CD14-positive monocyte (primary cell): ENCODE results near the gene BAD. TPM values are rescaled to one million over a fixed set of nuclear protein-coding genes. Genes with fewer than 3 reads are reported as not detected.
"Not testable (repeated sequence)": the region's sequence is repeated elsewhere in the genome, so short reads cannot be mapped to it uniquely, and the experiment has no call there.

ENCODE experiments used
- DNase-seq, 3 donors: peaks; one replicate each; pipeline ENCODE4 v3.0.0-alpha.2; 2011 to 2022
- H2AFZ ChIP-seq: 2 replicates; pipeline ENCODE4 v1.6.0; 2012; ENCODE audit warnings: mild to moderate bottlenecking, low read depth, low read length, inconsistent platforms; ENCODE audit not compliant: insufficient read depth, poor library complexity, severe bottlenecking
- H3K27ac ChIP-seq, 2 donors: 1 replicate in 1 of 2; 2 replicates in 1 of 2; pipeline ENCODE4 v1.5.1; 2012 to 2013; ENCODE audit warnings: low read length in 2 of 2, control low read depth in 1 of 2, inconsistent platforms in 1 of 2, low read depth in 1 of 2, mild to moderate bottlenecking in 1 of 2
- H3K27me3 ChIP-seq, 2 donors: one replicate each; pipeline versions ENCODE4 v1.6.0 to v1.6.1; 2011 to 2013; ENCODE audit warnings: low read length in 2 of 2; ENCODE audit not compliant: control insufficient read depth in 2 of 2, insufficient read depth in 2 of 2
- H3K36me3 ChIP-seq, 2 donors: replicated peaks in 1 of 2; 1 replicate in 1 of 2; 2 replicates in 1 of 2; pipeline versions ENCODE4 v1.5.1 to v1.6.1; 2012 to 2013; ENCODE audit warnings: low read length in 2 of 2, control low read depth in 1 of 2, inconsistent platforms in 1 of 2, mild to moderate bottlenecking in 1 of 2; ENCODE audit not compliant: insufficient read depth in 2 of 2, control insufficient read depth in 1 of 2
- H3K4me1 ChIP-seq, 2 donors: 1 replicate in 1 of 2; 2 replicates in 1 of 2; pipeline versions ENCODE4 v1.5.1 to v1.6.1; 2012 to 2013; ENCODE audit warnings: low read length in 2 of 2, control low read depth in 1 of 2, inconsistent platforms in 1 of 2, mild to moderate bottlenecking in 1 of 2, moderate library complexity in 1 of 2; ENCODE audit not compliant: insufficient read depth in 2 of 2, control insufficient read depth in 1 of 2
- H3K4me2 ChIP-seq: replicated peaks from 2 replicates; pipeline ENCODE3; 2012; ENCODE audit warnings: low read length, moderate library complexity, mild to moderate bottlenecking; ENCODE audit not compliant: poor library complexity, severe bottlenecking; ENCODE audit errors: extremely low read depth
- H3K4me3 ChIP-seq, 3 experiments: fragments of 200-600 bp in 1 of 3; sonication (generic) in 1 of 3; replicated peaks in 1 of 3; 1 replicate in 2 of 3; 2 replicates in 1 of 3; pipeline ENCODE4 v1.5.1; 2011 to 2013; ENCODE audit warnings: low read length in 3 of 3, mild to moderate bottlenecking in 3 of 3, control low read depth in 2 of 3, low read depth in 2 of 3, inconsistent platforms in 1 of 3, moderate library complexity in 1 of 3
- H3K79me2 ChIP-seq: 2 replicates; pipeline ENCODE4 v1.6.0; 2012; ENCODE audit warnings: mild to moderate bottlenecking, control low read depth, inconsistent platforms, low read length, moderate library complexity; ENCODE audit not compliant: insufficient read depth
- H3K9ac ChIP-seq: 2 replicates; pipeline ENCODE4 v1.6.0; 2017; ENCODE audit warnings: low read length, mild to moderate bottlenecking; ENCODE audit not compliant: insufficient read depth, poor library complexity, severe bottlenecking
- H3K9me3 ChIP-seq, 2 donors: replicated peaks in 1 of 2; 1 replicate in 1 of 2; 2 replicates in 1 of 2; pipeline versions ENCODE4 v1.5.1 to v1.6.1; 2012 to 2013; ENCODE audit warnings: low read length in 2 of 2, control low read depth in 1 of 2; ENCODE audit not compliant: control insufficient read depth in 1 of 2, insufficient read depth in 1 of 2
- H4K20me1 ChIP-seq: 2 replicates; pipeline ENCODE4 v1.6.0; 2012; ENCODE audit warnings: mild to moderate bottlenecking, low read length, control low read depth, moderate library complexity; ENCODE audit not compliant: insufficient read depth
- H3K27ac Mint-ChIP-seq, 7 donors: one replicate each; pipeline ENCODE4 v1.8.0; 2020; ENCODE audit warnings: mild to moderate bottlenecking in 7 of 7, mixed read lengths in 7 of 7, moderate library complexity in 6 of 7, inconsistent platforms in 2 of 7
- H3K27me3 Mint-ChIP-seq, 3 donors: one replicate each; pipeline ENCODE4 v1.8.0; 2021 to 2022; ENCODE audit warnings: low read depth in 3 of 3, mild to moderate bottlenecking in 3 of 3, mixed read lengths in 3 of 3, moderate library complexity in 3 of 3, inconsistent platforms in 1 of 3
- H3K36me3 Mint-ChIP-seq, 2 donors: one replicate each; pipeline ENCODE4 v1.8.0; 2020; ENCODE audit warnings: mixed read lengths in 2 of 2, inconsistent platforms in 1 of 2, mild to moderate bottlenecking in 1 of 2
- H3K4me1 Mint-ChIP-seq: one replicate; pipeline ENCODE4 v1.8.0; 2020; ENCODE audit warnings: mild to moderate bottlenecking, mixed read lengths
- H3K4me3 Mint-ChIP-seq, 2 donors: one replicate each; pipeline ENCODE4 v1.8.0; 2020; ENCODE audit warnings: mild to moderate bottlenecking in 2 of 2, mixed read lengths in 2 of 2, moderate library complexity in 1 of 2
- H3K9me3 Mint-ChIP-seq, 7 donors: one replicate each; pipeline ENCODE4 v1.8.0; 2020 to 2022; ENCODE audit warnings: mixed read lengths in 7 of 7, mild to moderate bottlenecking in 6 of 7, moderate library complexity in 6 of 7, inconsistent platforms in 2 of 7
- WGBS: methylation state at CpG from one replicate; pipeline ENCODE4 v1.1.5; 2013; ENCODE audit warnings: missing lambda C conversion rate; ENCODE audit not compliant: insufficient coverage; 5-methylcytosine and 5-hydroxymethylcytosine counted together
- intact Hi-C, 2 donors: fragments of 100-400 bp; cut with micrococcal nuclease; formaldehyde crosslinking; loops; one replicate each; pipeline versions ENCODE4 v1.15.0 to v1.15.1; 2023
- polyA plus RNA-seq, 3 donors: library from polyadenylated mRNA; depleted of rRNA in 1 of 3; unstranded in 2 of 3; stranded (reverse) in 1 of 3; fragments of 300-500 nt in 2 of 3; fragments of >200 nt in 1 of 3; fragmentation: Illumina TruSeq in 2 of 3; gene quantifications; 1 replicate in 2 of 3; 2 replicates in 1 of 3; pipeline ENCODE4 v1.2.3, GENCODE V29; 2012 to 2021
- TF ChIP-seq, protein P1 (sequence below): fragments of 200-600 bp; IDR thresholded peaks from one replicate; pipeline ENCODE4 v1.8.0; 2022; ENCODE audit warnings: antibody characterized with exemption, mild to moderate bottlenecking

The BAD gene
- polyA plus RNA-seq, 3 donors: 21.1 to 63.2 (median 48.7) TPM

DNA sequence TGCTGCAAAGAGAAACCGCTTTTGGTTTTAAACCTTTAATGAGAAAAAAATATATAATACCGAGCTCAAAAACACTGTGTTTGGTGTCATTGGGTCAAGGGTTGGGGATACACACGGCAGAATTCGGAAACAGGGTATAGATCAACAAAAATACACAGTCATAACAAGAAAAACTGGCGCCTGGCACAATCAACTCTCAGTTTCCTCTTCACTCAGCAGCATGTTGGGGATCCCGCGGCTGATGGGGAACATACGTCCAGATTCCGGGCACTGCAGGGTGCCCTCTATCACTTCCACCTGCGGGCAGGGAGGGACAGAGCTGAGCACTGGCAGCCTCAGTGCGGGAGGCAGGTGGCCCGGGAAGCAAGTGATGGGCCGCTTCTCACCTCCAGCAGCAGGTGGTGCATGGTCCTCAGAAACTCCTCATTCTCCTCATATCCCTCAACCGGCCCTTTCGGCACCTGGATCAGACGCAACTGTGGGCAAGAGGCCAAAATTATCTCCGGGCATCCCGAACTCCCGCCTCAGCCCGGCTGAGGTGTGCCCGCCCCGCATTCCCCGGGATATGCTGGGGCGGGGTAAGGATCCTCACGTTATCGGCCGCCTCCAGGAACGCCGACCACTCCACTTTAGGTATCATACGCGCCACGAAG is 32.3 kb upstream of the BAD start:
- Histone ChIP-seq H3K4me1 (peaks cover 28 to 43% of the 10 kb centered on the region in 2 donors), H3K79me2 (peaks cover 20% of the 10 kb centered on the region), H3K9ac (peak overlapping the region; percentile 83), H3K4me3 (peak overlapping the region; percentile 49 to 91 (median 69)), H3K27me3 (no peaks in the 10 kb centered on the region), H2AFZ (peak overlapping the region; percentile 82), H4K20me1 (peaks cover 44% of the 10 kb centered on the region), H3K27ac (peak overlapping the region; percentile 96 to 97), H3K36me3 (peaks cover 46 to 56% of the 10 kb centered on the region in 2 donors), H3K9me3 (no peaks in the 10 kb centered on the region), H3K4me2 (peak overlapping the region; percentile 95)
- Mint-ChIP-seq H3K4me3 (peak overlapping the region; percentile 88 to 94), H3K27me3 (no peaks in the 10 kb centered on the region), H3K27ac (peak overlapping the region; percentile 98 to 99 (median 99)), H3K9me3 (no peaks in the 10 kb centered on the region), H3K36me3 (peaks cover 44 to 62% of the 10 kb centered on the region in 2 donors), H3K4me1 (peaks cover 37% of the 10 kb centered on the region)
- no peak for DNase-seq
- intact Hi-C loops: loop anchor here (1.0 to 5.0 kb wide), 2 partner anchors 11 to 41 kb away; partner anchors contain the start of genes RPS6KA4 (in 2 of the 2) and ESRRA (in 1 of the 2)
- 4% methylated on average over 28 of the region's 32 CpGs for WGBS
- TF ChIP-seq, protein P1, sequence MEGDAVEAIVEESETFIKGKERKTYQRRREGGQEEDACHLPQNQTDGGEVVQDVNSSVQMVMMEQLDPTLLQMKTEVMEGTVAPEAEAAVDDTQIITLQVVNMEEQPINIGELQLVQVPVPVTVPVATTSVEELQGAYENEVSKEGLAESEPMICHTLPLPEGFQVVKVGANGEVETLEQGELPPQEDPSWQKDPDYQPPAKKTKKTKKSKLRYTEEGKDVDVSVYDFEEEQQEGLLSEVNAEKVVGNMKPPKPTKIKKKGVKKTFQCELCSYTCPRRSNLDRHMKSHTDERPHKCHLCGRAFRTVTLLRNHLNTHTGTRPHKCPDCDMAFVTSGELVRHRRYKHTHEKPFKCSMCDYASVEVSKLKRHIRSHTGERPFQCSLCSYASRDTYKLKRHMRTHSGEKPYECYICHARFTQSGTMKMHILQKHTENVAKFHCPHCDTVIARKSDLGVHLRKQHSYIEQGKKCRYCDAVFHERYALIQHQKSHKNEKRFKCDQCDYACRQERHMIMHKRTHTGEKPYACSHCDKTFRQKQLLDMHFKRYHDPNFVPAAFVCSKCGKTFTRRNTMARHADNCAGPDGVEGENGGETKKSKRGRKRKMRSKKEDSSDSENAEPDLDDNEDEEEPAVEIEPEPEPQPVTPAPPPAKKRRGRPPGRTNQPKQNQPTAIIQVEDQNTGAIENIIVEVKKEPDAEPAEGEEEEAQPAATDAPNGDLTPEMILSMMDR: no peak

DNA sequence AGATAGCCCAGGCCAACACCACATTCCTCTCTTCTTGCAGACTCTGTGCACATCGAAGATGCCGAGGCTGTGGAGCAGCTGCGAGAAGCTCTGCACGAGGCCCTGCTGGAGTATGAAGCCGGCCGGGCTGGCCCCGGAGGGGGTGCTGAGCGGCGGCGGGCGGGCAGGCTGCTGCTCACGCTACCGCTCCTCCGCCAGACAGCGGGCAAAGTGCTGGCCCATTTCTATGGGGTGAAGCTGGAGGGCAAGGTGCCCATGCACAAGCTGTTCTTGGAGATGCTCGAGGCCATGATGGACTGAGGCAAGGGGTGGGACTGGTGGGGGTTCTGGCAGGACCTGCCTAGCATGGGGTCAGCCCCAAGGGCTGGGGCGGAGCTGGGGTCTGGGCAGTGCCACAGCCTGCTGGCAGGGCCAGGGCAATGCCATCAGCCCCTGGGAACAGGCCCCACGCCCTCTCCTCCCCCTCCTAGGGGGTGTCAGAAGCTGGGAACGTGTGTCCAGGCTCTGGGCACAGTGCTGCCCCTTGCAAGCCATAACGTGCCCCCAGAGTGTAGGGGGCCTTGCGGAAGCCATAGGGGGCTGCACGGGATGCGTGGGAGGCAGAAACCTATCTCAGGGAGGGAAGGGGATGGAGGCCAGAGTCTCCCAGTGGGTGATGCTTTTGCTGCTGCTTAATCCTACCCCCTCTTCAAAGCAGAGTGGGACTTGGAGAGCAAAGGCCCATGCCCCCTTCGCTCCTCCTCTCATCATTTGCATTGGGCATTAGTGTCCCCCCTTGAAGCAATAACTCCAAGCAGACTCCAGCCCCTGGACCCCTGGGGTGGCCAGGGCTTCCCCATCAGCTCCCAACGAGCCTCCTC is 31.4 kb upstream of the BAD start:
- H3K27me3 ChIP-seq, H3K9ac ChIP-seq, H3K9me3 ChIP-seq, H3K27me3 Mint-ChIP-seq, H3K4me3 Mint-ChIP-seq, H3K4me2 ChIP-seq, H3K9me3 Mint-ChIP-seq, H3K4me3 ChIP-seq, H2AFZ ChIP-seq, DNase-seq: not testable (repeated sequence)
- intact Hi-C loops: loop anchor here (5.0 kb wide), 1 partner anchor 41 kb away; the partner anchor contains the start of gene RPS6KA4 (in 2 of the 2)
- Mint-ChIP-seq H3K4me1 (peaks cover 37% of the 10 kb centered on the region), H3K27ac (peak overlapping the region in 6 of 7 donors; percentile 6 to 99 (median 99)), H3K36me3 (peaks cover 38 to 60% of the 10 kb centered on the region in 2 donors)
- peaks cover 51% of the 10 kb centered on the region for H4K20me1 ChIP-seq
- H3K4me1 ChIP-seq: peaks cover 28 to 43% of the 10 kb centered on the region in 2 donors
- H3K79me2 ChIP-seq: peaks cover 26% of the 10 kb centered on the region
- peak overlapping the region; percentile 96 to 97 for H3K27ac ChIP-seq
- peaks cover 38 to 47% of the 10 kb centered on the region in 2 donors for H3K36me3 ChIP-seq
- 95% methylated on average over 13 of the region's 25 CpGs for WGBS
